Kidney tubule cell (primary cell): ENCODE measurements around the gene ACTRT2.

ENCODE experiments used
- DNase-seq: peaks from one replicate; pipeline ENCODE4 v3.0.0-alpha.2; 2018; ENCODE audit warnings: low spot score

The ACTRT2 gene

GRCh38 chr1:3021233-3021671 lies at the start of gene ACTRT2:
ACTRT2 (plus strand) TSS chr1:3021467; CDS start chr1:3021687, 220 bp downstream.
- no peak for DNase-seq

GRCh38 chr1:2971609-2972008 lies 49.7 kb upstream of the ACTRT2 start:
- DNase-seq: no peak

DNA sequence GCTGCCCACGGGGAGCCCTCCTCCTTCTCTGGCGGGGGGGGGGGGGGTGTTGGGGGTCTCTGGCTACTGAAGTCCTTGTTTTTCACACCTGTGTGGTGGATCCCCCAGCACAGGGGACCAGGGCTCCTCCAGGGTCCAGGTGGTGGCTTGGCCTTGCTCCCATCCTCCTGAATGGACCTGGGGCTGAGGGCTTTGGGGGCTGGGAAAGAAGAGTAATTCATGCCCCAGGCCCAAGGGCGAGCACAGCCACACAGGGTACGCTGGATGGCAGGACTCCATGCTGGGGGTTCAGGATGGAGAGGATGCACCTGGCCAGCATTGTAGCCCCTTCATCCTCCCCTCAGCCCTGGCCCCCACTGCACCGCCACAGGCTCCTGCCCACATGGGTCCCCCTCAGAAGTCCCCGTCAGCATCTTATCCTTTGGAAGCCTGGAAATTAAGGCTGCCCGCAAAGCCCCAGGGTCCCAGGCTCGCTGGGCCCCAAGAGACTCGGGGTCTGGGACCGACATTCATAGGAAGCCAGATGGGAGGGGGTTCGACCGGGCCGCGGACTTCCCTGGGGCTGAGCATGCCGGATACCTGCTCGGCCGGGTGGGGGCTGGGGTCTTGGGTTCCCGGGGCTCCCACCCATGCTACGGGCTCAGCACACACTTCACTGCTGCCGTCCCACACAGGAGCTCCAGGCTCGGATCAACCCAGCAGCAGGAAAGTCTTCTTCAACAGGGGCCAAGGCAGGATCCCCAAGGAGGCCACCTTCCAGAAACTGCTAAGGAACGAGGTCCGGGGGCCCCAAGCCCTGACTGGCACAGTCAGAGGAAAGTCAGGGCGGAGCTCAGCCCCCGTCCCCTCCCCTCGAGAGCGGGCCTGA lies 49.0 kb upstream of the ACTRT2 start:
- no peak for DNase-seq

- no peak for DNase-seq
Measured at GRCh38 chr1:2972879-2973575, 48.2 kb upstream of the ACTRT2 start.

DNA sequence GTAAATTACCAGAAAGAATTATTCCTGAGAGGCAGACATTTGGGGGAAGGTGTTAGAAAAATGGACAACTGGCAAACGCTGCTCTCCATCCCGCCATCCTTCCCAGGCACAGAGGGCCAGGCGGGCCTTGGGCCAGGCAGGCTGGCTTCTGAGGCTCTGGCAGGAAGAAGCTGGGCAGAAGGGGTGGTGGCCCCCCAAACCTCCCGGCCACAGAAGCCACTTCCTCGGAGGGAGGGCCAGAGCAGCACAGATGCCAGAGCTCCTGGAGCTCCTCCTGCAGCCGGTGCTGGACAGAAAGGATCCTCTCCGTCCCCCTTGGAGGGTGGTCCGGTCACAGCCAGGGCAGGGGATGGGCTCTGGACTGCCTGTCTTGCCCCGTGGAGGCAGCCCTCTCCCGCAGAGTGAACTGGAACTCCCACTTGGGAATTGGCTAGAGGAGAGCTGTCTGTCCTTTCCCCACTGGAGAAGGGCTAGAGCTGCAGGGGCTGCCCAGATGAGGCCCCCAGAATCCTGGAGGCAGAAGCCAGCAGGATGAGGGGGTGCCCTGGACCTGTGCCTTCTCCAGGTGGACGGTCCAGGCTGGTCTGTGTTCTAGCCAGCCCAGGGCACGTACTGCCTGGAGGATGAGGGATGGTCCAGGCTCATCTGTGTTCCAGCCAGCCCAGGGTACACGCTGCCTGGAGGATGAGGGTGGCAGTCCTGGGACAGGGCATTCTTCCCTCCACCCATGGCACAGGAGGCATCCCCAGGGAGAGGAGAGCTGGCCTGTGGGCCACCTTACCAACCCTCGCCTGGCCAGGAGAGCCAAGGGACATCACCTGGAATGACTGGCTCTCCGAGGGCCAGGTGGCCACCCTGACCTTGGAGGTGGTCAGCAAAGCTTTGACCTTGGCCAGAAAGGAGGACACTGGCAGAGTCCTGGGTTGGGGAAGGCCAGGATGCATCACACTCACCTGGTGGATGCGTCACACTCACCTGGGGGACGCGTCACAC lies 47.4 kb upstream of the ACTRT2 start:
- DNase-seq: no peak

- DNase-seq: no peak
Measured at GRCh38 chr1:2974701-2975301, 46.5 kb upstream of the ACTRT2 start.

DNA sequence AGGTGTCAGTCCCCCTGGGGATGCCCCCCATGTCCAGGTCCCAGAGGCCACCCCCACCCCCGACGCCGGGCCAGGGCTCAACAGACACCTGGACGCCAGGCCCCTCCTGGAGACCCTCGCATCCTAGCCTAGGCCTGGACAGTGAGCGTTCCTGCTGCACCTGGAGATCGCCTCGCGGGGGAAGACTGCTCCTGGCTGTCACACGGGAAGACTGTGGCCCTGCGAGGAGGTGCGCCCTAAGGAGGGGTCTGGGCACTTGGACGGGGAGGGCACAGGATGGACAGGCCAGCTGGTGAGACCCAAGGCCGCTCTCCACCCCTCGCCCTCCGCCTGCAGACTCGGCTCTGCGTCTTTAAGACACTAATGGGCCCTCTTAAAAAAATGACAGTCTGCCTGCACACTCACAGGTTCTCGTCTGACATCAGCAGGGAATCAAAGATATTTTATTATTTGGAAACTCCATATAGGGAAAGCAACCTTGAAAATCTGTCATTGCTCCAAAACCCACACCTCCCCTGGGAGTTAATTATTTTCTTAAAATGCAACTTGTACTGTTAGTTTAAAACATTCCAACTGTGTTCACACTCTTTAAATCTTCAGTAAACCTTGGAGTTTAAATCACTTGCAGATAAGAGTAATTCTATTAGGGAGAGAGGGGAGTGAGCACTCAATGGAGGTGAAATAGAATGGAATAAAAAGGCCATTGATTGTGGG lies 45.6 kb upstream of the ACTRT2 start:
- DNase-seq: no peak

- no peak for DNase-seq
Measured at GRCh38 chr1:2976180-2976562, 45.1 kb upstream of the ACTRT2 start.

DNA sequence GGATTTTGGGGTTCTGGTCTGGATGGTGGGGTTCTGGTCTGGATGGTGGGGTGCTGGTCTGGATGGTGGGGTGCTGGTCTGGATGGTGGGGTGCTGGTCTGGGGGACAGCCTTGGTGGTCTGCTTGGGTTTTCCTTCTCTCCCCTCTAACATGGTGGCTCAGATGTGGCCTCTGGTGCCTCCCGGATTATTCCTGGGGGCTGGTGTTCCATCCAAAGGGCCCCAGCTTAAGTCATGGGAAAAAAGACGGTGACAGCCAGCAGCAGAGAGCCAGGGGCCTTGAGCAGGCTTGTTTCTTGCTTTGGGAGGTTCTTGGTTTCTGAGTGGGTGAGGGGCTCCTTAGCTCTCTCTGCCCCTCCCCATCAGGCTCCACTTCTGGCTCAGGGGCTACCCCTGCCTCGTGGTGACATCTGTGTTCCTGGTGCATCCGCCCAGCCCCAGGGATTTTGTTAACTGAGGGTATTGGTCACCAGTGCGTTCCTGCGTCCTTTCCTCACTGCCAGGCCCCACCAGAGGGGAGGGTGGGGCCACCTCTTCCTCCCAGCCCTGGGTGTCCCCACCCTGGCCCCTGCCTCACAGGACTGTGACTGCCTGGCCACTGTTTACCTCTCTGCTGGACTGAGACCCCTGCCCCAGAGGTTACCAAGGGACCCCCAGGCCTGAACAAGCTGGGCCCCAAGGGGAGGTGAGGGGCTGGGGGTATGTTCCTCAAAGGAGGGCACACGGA lies 43.2 kb upstream of the ACTRT2 start:
- DNase-seq: no peak

DNA sequence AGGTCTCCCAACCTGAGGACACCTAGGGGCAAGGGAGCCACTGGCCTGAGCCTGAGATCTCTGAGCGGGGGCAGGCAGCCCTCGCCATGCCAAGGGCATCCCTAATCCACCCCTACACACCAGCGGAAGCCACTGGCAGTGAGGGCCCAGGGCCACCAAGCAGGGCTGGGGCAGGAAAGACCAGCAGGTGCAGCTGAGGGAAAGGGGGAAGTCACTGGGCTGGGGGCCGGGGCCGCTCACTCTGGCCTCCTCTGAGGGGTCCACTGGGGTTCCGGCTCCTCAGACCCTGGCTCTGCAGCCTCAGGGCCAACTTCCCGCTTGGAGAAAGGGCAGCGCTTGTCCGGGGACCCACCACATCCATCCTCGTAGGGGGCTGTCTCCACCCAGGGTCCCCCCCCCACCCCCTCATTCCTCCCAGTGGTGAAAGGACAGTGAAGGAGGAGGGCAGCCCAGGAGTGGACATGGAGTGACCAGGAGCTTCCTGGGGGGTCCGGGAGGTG lies 42.5 kb upstream of the ACTRT2 start:
- DNase-seq: no peak

- DNase-seq: no peak
Measured at GRCh38 chr1:2979191-2980072, 41.8 kb upstream of the ACTRT2 start.

DNA sequence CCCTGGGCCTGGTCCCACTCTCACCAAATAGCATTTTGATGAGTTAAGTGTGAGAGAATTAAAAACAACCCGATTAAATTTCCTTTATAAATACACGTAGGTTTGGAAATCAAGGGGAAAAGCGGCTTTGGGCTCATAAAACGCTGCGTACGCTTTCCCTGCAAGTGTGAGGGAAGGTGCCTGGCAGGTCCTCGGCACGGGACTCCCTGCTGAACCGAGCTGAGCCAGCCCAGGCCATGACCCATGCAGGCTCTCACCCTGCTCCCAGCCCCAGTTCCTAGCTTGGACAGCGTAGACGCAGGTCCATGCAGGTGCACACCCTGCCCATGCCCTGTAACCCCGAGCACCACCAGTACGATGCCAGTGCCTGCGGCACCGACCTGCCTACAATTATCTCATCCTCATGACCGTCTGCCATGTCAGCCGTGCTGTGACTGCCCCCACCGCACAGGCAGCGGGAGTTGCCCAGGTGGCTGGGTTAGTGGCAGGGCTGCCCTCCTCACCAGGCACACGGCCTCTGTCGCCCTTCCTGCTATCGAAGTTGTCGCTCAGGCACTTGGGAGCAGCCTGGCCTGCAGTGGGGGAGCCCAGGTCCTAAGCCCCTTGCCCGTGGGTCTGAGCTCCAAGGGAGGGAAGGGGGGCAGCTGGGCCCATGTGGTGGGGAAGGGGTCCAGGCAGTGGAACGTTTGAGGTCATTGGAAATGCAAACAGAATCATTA lies 41.0 kb upstream of the ACTRT2 start:
- DNase-seq: no peak

GRCh38 chr1:2980849-2981248 lies 40.4 kb upstream of the ACTRT2 start:
- DNase-seq: no peak

- no peak for DNase-seq
Measured at GRCh38 chr1:2981388-2981787, 39.9 kb upstream of the ACTRT2 start.

DNA sequence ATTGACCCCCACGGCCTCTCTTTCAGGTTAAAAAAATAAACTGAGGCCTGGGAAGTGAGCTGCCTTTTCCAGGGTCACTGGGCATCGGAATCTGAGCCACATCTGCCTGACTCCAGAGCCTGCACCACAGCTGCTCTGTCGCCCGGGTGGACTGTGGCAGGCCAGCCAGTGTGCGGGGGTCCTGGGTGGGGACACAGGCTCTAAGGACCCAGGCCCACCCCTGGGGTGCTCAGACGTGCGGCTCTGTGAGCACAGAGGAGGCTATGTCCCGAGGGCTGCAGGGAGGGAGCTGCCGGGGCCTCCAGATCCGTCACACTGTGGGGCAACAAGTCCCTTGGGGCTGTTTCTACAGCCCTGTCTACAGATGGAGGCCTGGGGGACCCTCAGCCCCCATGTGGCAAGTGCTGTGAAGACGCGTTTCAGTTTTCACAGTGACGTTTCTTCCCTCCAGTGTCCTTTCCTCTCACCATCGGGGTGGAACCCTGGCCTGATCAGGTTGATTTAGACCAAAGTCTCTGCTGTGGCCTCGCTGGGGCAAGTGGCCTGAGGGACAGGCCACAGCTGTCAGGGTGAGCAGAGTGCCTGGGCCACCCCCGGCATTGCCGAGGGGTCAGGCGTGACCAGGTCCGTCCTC lies 39.2 kb upstream of the ACTRT2 start:
- DNase-seq: no peak

GRCh38 chr1:2982615-2983318 lies 38.5 kb upstream of the ACTRT2 start:
- no peak for DNase-seq

DNA sequence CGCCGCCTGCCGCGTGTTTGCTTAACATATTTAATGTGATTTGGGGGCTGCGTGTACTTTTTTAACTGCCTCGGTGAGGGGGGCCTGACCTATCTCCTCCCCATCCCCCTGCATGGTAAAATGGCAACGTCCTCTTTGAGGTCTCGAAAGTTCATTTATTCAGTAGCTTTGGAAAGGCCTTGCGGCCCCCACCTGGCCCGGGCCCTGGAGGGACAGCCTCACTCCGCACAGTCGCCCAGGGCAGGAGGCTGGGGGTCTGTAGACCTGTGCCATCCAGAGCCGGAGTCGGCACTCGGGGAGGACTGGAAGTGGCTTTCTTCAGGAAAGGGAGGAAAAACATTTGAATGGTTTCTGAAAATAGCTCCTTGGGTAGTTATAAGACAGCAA lies 38.0 kb upstream of the ACTRT2 start:
- no peak for DNase-seq
